T-helper 22 cell (primary cell): ENCODE results near the gene NXN.
"Not testable (repeated sequence)": the region's sequence is repeated elsewhere in the genome, so short reads cannot be mapped to it uniquely, and the experiment has no call there.

Experiments
- DNase-seq: peaks from one replicate; pipeline ENCODE4 v3.0.0-alpha.2; 2020; ENCODE audit warnings: low read depth

NXN gene

DNA sequence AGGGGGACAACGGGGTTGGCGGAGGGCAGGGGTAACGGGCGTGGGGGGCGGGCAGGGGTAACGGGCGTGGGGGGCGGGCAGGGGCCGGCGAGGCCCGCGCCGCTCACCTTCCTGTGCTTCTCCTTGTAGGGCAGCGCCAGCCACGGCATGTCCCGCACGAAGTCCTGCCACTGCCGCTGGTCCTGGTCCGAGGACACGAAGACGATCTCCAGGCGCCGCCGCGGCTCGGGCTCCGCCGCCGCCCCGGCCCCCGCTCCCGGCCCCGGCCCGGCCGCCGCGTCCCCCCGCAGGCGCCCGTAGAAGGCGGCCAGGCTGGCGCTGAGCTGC, 401 bp downstream of the NXN start:
- no peak for DNase-seq

DNA sequence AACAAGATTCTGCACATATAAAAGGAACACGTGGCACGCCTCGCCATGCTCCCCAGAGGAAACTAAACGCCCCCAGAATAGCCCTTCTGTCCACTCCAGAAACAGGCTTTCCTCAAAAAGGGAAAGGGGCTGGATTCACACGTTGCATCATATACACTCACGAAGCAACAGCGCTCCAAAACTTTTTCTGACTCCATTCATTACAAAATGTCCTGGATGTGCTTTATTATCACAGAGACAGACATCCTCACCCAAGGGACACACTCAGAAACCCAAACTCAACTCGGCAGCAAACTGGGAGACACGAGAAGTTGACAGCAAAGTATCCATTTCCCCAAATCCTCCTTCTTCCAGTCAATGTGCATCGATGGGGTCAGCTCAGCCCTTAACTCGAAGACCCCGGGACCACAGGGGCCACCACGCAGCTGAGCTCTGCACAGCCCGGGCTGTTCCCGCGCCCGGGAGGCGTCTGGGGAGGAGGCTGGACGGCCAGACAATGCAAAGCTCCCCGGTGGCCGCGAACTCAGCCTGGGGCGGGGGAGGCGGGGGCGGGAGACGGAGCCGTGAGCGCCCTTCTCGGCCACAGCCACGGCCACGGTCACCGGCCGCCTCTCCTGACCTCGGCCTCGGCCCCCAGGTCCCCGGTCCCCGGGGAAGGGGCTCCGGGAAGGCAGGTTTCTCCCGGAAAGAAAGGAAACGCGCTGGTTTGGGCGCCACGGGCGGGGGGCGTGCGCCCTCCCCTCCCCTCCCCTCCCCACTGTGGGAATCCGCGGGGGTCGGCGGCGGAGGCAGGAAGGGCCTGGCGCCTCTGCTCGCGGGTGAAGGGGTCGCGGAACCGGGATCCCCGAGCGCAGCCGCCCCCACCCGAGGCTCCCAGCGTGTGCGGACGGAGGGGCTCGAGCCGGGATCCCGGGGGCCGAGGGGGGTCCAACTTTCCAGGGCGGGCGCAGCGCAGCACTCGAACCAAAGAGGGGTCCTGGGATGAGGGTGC, 1.2 kb downstream of the NXN start:
- DNase-seq, result no peak

DNA sequence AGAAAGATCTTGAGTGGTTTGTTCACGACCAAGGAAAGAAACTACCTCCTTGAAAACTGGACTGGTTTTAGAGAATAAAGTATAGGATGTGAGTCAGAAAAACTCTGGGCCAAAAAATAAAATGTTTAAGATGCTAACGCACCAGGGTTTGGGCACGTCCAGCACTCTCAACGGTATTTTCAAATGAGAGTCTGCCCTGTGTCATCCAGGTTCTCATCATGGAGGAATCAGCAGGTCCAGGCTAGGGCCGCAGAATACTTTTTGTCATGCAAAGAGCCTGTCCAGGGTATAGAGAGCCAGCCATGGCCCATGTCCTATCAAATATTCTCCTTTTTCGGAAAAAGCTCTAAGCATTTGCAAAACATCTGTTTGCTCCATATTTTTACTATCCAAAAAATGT, 2.4 kb downstream of the NXN start:
- no peak for DNase-seq

DNA sequence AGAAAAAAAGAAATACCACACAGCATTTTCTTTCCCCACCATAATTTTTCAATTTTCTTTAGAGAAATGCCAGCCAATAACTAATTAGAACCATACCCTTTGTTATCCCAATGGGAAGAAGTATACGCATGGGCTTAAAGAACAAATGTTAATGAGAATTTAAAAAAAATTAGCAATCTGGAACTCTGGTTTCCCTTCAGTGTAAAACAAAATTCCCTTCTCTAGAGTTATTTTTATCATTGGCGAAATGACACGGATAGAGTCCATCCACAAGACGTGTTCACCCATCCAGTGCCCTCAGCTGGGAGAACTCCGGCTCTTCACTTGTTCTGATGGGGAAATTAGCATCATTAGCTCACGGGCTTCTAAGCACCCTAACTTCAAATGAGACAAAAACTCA, 3.3 kb downstream of the NXN start:
- no peak for DNase-seq

DNA sequence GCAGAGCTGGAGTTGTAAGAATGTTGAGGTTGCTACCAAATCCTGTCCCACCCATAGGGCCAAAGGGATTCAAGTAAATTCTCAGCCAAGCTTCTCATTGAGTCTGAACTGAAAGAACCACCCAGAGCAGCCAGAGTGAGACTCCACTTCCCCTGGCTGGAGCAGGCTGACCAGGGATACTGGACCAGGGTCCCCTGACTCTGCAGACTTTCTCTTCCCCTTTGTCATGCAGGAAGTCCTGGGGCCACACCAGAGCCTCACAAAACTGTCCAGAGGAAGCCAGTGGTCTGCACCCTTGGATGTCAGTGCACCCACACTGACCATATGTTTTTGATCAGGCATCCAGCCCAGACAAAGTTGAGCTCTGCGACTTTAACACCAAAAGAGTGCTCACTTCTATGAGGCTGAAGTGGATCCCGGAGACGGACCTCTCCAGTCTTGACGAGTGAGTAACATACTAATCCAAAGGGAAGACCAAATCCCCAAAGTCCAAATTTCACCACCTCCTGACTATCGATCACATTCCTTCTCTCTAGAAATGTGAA, 4.1 kb downstream of the NXN start:
- no peak for DNase-seq

DNA sequence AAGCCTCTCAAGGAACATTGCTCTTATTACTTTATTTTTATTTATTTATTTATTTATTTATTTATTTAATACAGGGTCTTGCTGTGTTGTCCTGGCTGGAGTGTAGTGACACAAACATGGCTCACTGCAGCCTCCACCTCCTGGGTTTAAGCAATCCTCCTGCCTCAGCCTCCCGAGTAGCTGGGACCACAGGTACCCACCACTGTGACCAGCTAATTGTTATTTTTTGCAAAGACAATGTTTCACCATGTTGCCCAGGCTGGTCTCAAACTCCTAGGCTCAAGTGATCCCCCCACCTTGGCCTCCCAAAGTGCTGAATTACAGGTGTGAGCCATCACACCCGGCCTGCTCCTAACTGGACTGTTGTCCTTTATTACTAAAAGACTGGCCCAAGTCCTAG, 4.8 kb downstream of the NXN start:
- not testable (repeated sequence) for DNase-seq

DNA sequence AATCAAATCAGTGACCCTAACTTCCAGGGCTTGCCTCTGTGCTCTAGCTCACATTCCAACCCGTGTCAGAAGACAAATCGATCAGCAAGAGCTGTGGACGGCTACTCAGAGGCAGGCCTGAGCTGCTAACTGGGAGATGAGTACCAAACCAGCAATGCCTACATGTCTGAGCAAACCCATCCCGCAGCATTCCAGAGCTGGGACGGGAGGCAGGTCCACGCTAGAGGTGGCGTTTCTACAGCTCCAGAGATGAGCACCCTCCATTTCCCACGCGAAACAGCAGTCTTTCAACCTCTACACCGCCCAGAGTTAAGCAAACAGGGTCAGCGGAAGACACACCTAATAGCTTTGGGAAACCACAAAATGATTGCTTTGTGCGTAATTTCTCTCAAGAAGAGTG, 6.5 kb downstream of the NXN start:
- no peak for DNase-seq

DNA sequence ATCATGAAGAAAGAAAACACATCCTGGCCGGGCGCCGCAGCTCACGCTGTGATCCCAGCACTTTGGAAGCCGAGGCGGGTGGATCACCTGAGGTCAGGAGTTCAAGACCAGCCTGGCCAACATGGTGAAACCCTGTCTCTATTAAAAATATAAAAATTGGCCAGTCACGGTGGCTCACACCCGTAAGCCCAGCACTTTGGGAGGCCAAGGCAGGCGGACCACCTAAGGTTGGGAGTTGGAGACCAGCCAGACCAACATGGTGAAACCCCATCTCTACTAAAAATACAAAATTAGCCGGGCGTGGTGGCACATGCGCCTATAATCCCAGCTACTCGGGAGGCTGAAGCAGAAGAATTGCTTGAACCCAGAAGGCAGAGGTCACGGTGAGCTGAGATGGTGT, 7.7 kb downstream of the NXN start:
- DNase-seq, result not testable (repeated sequence)

DNA sequence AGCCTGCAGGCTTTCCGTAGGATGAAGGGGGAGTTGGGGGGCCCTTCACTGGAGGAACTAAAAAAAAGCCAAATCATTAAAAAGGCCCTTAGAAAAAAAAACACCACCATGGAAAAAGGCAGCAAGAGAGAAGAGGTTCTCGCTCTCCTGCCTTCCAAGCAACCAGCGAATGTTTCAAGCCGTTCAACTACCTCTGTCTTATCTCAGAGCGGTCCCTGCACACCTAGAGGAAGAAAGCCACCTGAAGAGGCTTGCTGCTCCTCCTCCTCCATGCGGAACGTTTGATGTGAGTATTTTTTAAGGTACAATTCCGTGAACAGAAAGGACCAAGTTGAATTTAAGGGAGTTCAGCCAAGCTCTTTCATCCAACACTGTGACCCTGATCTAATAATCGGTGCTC, 9.2 kb downstream of the NXN start:
- DNase-seq, result no peak

DNA sequence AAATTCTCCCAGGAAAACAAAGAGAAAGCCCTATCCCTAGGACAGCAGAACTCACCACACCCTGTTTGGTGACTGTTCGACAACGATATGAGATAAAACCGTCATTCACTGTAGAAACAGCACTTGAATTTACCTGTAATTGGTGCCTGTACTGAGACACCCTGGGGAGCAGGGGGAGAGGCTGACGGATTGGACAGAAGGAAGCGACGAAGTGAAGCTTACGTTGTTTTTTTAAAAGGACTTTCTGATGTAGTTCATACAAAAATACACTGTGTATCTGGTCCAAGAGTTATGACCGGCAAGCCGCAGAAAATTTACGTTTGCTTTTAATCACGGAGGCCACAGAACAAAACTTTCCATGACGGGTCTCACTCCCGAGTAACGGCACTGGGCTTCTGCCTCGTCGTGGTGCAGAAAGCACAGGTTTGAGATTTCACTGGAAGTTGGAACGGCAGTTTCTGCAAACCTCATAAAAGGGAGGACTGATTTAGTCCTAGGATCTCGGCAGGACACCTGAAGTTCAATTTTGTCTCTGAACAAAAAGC, 9.7 kb downstream of the NXN start:
- no peak for DNase-seq

DNA sequence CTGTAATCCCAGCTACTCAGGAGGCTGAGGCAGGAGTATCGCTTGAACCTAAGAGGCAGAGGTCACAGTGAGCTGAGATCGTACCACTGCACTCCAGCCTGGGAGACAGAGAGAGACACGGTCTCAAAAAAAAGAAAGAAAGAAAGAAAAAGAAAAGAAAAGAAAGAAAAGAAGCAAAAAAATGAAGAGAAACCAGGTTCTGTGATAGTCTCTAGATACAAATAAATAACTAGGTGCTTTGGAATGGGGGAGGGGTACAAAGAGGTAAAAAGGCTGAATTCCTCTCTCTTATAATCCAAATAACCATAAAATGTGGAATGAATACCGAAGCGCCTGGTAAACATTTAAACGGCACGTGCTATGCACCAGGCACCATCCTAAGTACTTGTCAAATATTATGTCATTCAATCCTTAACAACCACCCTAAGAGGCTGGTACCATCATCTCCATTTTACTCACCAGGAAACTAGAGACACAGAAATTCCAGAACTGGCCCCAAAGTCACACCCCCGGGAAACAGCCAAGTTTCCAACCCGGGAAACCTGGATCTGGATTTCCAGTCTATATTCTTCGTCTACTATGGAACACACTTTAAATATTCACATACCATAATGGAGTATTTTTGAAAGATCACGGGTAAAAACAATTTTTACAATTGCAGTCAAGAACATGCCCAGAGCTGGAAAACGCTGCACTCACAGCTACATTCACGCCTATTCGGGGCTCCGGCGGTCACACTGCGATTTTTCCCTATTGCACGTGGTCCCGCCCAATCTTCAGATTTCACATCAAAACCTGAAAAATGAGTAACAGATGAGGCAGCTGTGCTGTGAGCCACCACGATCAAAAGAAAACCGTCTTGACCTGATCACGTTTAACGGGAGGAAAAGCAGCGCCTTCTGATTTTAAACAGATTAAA, 10.5 kb downstream of the NXN start:
- no peak for DNase-seq

DNA sequence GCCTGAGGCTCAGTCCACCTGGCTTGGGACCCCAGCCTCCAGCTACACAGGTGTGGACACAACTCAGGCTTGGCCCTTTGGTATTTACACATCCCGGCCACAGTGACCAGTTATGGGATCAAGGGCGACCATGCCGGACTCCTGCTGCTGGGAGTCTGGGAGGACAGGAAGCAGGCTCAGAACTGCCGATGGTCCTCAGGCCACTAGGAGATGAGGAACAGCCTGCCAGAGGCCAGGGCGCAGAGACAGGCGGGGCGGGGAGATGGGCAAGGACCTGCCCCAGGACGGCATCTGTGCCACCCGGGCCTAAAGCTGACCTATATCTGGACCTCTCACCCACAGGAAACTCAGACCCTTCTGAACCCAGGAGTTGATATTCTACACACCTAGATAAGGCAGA, 12.5 kb downstream of the NXN start:
- no peak for DNase-seq

DNA sequence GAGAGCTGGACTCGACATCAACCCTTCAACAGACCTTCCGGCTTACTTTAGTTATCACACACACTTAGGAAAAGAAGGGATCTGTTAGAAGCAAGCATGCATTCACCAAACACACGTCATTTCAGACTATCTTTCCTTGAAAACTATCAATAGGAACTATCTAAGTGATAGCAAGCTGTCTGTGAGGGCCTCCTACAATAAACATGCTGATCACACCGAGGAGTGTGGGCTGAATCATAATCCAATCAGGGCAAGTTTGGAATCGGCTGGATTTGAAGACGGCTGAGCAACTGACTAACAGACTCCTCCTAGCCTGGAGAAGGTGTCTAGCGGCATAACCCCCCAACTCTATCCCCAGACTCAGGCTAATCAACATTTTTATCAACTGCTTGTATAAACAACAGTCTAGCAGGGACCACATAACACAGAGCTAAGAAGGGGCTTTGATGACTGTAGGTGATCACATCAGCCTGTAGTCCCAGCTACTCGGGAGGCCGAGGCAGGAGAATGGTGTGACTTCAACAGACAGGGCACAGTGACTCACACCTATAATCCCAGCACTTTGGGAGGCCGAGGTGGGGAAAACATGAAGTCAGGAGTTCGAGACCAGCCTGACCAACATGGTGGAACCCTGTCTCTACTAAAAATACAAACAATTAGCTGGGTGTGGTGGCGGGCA, 14.1 kb downstream of the NXN start:
- DNase-seq, result no peak

DNA sequence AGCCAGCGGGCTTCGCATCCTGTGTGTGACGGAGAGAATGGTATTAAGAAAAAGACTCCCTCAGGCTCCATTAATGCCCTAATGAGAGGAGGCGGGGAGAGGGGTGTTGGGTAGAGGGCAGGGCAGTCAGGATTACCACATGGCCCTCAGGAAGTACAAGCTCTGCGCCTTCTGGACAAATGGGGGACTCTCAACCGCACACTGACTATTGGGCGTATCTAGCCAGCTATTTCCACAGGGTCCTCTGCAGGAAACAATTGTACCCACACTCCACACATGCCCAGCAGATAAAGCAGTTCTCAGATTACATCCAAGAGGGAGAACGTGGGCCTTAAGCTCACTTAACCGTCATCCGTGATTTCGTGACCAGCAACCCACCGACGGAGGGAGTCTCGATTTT, 14.7 kb downstream of the NXN start:
- no peak for DNase-seq

DNA sequence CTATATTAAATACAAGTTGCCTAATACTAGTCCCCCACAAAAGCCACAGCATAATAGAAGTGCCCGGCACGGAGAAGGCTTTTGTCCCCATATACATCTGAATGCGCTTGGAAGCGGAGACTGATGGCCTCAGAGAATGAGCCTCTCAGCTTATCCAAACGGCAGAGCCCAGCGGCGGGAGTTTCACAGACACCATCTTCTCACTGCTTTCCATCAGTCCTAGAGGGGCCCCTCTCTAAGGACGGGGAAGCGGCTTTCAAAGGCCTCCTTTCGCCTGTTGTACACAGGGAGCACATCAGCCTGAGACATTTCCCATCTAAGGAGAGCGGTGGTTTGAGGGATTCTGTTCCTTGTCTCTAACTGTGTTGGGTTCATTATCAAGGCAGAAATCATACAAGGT, 16.9 kb downstream of the NXN start:
- DNase-seq, result no peak

DNA sequence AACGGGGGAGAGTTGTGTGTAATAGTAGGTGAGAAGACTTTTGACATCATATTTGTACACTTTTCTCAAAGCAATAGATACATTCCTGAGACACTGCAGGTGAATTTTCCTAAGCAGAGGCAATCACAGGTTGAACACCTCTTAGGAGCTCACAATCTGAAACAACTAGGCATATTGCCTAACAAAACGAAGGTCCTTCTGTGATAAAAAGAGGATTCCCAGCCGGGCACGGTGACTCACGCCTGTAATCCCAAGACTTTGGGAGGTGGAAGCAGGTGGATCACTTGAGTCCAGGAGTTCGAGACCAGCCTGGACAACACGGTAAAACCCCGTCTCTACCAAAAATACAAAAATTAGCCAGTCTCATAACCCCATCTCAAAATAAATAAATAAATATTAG, 17.4 kb downstream of the NXN start:
- DNase-seq, result no peak

DNA sequence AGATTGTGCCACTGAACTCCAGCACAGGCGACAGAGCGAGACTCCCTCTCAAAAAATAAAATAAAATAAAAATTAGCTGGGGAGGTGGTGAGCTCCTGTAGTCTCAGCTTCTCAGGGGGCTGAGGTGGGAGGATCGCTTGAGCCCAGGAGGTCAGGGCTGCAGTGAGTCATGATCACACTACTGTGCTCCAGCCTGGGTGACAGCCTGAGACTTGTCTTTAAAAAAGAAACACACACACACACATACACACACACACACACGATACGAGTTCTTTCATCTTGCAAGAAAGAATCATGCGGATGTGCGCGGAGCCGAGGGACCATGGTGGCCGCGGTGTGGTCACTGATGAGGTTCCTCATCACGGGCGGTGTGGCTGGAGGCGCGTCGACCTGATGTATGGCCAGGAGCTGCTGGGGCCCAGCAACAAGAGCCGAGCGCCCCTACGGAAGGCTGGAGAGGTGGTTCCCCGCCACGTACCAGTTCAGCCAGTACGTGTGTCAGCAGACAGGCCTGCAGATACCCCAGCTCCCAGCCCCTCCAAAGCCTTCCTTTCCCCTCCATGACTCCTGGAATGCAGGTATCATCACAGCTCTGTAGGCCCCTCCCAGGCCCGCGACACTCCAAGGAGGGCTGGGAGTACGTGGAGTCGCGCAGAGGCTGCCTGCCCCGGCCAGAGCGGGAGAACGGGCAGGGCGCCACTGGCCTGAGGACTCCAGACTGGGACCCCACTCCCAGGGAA, 20.7 kb downstream of the NXN start:
- DNase-seq, result no peak

DNA sequence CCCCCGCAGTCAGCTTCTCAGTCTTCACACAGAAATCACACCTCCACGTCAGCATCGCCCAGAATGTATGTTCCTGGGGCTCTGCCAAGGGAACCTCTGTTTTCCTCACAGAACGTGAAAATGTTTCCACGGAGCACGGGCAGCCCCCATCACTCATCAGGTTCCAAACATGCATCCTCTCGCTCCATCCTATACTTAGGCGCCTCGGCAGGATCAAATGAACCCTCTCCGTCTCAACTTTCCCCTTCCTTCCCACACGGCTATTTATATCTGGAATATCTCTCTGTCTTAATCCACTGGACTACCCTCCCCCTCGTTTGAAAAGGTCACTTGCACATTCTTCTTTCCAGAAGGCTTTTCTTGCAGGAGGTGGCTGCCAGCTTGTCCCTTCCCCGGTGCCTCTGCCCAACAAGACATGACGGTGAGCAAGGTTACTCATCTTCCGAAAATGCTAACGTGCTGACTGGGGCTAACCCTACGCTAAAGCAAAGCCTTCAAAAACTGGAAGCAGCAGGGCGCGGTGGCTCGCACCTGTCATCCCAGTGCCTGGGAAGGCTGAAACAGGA, 21.6 kb downstream of the NXN start:
- no peak for DNase-seq

DNA sequence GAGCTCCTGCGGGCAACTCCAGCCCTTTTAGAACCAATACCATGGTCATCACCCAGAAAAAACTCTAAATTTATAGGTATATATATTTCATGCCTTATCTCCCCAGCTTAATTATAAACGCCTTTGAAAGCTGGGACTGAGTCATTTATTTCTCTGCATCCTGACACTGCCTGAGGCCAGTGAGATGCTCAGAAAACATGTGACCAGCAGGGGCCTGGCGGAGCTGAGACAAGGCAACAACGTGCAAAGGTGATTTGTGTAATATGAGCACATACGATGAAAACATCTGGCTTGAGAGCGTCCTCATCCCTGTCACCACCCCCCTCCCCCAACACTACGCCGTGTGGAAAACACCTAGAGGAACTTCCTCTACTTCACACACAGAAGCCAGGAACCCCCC, 22.7 kb downstream of the NXN start:
- DNase-seq, result no peak

DNA sequence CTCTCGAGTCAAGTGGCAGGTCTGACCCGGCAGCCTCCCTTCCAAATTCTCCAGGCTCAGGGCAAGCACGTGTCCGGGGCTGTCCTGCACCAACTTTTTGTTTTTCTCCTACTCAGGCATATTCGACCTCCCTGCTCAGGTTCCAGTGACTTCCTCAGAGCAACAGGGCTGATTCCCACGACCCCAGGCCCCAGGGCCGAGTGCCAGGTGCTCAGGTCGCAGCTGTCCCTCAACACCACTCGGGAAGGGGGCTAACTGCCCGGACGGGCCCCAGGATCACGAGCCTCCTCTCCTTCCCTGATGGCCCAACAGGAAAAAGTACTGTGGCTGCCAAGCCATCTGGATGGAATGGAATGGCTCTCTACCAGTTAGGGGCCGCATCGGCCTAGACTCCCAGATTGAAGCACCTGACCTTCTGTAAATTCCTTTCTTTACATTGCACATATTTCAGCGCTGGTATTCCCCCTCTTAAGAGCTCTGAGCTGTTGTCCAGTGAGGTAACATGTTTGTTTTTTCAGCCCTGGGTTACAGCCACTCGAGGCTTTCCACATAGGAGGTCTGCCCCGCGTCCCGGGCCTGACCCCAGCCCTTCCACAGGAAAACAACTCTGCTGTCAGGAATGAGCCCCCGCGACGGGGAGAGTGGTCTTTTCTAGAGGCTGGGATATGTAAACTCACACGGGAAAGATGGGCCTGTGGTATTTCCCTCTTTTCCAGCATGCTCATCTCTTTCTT, 25.0 kb downstream of the NXN start:
- DNase-seq, result no peak
